CD4-positive, alpha-beta T cell (primary cell): ENCODE data around the gene LMOD1. TPM values are rescaled to one million over a fixed set of nuclear protein-coding genes. Genes with fewer than 3 reads are reported as not detected.

Experiments used
- ATAC-seq: fragments of 200-7000 bp; cut with Tn5 transposase; one replicate; pipeline ENCODE4 v1.10.0; 2022; ENCODE audit warnings: mild to moderate bottlenecking; ENCODE audit not compliant: poor library complexity
- CTCF ChIA-PET: fragments of 350-600 bp; sonication (Branson Sonifier 250); formaldehyde crosslinking; loops from one replicate; lab custom pipeline; 2021; ENCODE audit warnings: antibody characterized with exemption, inconsistent platforms; lab: Charles Lee
- POLR2A ChIA-PET: fragments of 350-600 bp; sonication (Branson Sonifier 250); formaldehyde crosslinking; loops from one replicate; lab custom pipeline; 2021; ENCODE audit warnings: antibody characterized with exemption, inconsistent platforms; lab: Charles Lee
- DNase-seq, 14 experiments: peaks; one replicate each; pipeline ENCODE4 v3.0.0-alpha.2; 2013 to 2020; ENCODE audit warnings: mixed read lengths in 2 of 14
- H3K27ac ChIP-seq, 2 donors: one replicate each; pipeline versions ENCODE4 v1.5.1 to v1.7.0; 2013; ENCODE audit warnings: low read length in 2 of 2, low read depth in 1 of 2, mild to moderate bottlenecking in 1 of 2
- H3K27me3 ChIP-seq, 2 experiments: 1 replicate in 1 of 2; 2 replicates in 1 of 2; pipeline versions ENCODE4 v1.6.1 to v1.7.0; 2013; ENCODE audit warnings: low read length in 2 of 2, control low read depth in 1 of 2, mild to moderate bottlenecking in 1 of 2, moderate library complexity in 1 of 2; ENCODE audit not compliant: insufficient read depth in 2 of 2, control insufficient read depth in 1 of 2
- H3K36me3 ChIP-seq: one replicate; pipeline ENCODE4 v1.6.1; 2013; ENCODE audit warnings: low read length, control low read depth; ENCODE audit not compliant: insufficient read depth
- H3K4me1 ChIP-seq: one replicate; pipeline ENCODE4 v1.6.1; 2013; ENCODE audit warnings: low read length, control low read depth; ENCODE audit not compliant: insufficient read depth
- H3K4me3 ChIP-seq: one replicate; pipeline ENCODE4 v1.5.1; 2013; ENCODE audit warnings: mild to moderate bottlenecking, low read length, moderate library complexity
- H3K9me3 ChIP-seq, 2 experiments: 1 replicate in 1 of 2; 2 replicates in 1 of 2; pipeline versions ENCODE4 v1.6.1 to v1.7.0; 2013; ENCODE audit warnings: low read length in 2 of 2, mild to moderate bottlenecking in 2 of 2, control low read depth in 1 of 2, moderate library complexity in 1 of 2; ENCODE audit not compliant: control insufficient read depth in 1 of 2, insufficient read depth in 1 of 2
- H3K27ac Mint-ChIP-seq: one replicate; pipeline ENCODE4 v1.8.0; 2020; ENCODE audit warnings: mixed read lengths
- H3K27me3 Mint-ChIP-seq: one replicate; pipeline ENCODE4 v1.8.0; 2021; ENCODE audit warnings: mixed read lengths
- H3K36me3 Mint-ChIP-seq: one replicate; pipeline ENCODE4 v1.8.0; 2021; ENCODE audit warnings: low read depth, mixed read lengths
- H3K4me1 Mint-ChIP-seq: one replicate; pipeline ENCODE4 v1.8.0; 2021; ENCODE audit warnings: low read depth, mixed read lengths
- H3K4me3 Mint-ChIP-seq: one replicate; pipeline ENCODE4 v1.8.0; 2020; ENCODE audit warnings: mild to moderate bottlenecking, mixed read lengths
- H3K9me3 Mint-ChIP-seq: one replicate; pipeline ENCODE4 v1.8.0; 2020; ENCODE audit warnings: mixed read lengths
- CTCF ChIP-seq: fragments of 200-600 bp; IDR thresholded peaks from one replicate; pipeline ENCODE4 v1.8.0; 2022; ENCODE audit warnings: antibody characterized with exemption, mild to moderate bottlenecking
- intact Hi-C, 2 experiments: fragments of 100-400 bp; cut with DNase I in 1 of 2; cut with micrococcal nuclease in 1 of 2; formaldehyde crosslinking; loops; one replicate each; pipeline versions ENCODE4 v1.15.1 to v1.9.0; 2023 to 2025; cut with DNase I, micrococcal nuclease
- total RNA-seq, 174 experiments: library from RNA in 2 of 174; stranded (reverse) in 2 of 174; gene quantifications; one replicate each; pipeline ENCODE4 v1.2.3 and lab custom pipeline; 2021 to 2026

Gene LMOD1
- total RNA-seq, 2 experiments from 2014 or later, result not detected

GRCh38 chr1:201988601-201989000 lies 42.3 kb upstream of the LMOD1 start:
- H3K4me1 Mint-ChIP-seq, result peaks cover 10% of the 10 kb centered on the region
- no peak overlapping the region for H3K4me3 ChIP-seq
- H3K9me3 Mint-ChIP-seq, result no peaks in the 10 kb centered on the region
- H3K4me3 Mint-ChIP-seq, result no peak overlapping the region
- no peak for ATAC-seq
- H3K36me3 Mint-ChIP-seq, result peaks cover 51% of the 10 kb centered on the region
- peaks cover 46% of the 10 kb centered on the region for H3K36me3 ChIP-seq
- no peak overlapping the region for H3K27ac Mint-ChIP-seq
- H3K27me3 Mint-ChIP-seq, result no peaks in the 10 kb centered on the region
- no peak for TF ChIP-seq CTCF
- ChIA-PET CTCF (interaction anchor here (1.4 kb wide), 1 partner anchor 10 kb away, joined by 5 read pairs; no protein-coding TSS in a partner anchor), POLR2A (no interaction called here)
- DNase-seq, result no peak
- no peaks in the 10 kb centered on the region for H3K27me3 ChIP-seq
- no peak overlapping the region for H3K27ac ChIP-seq
- intact Hi-C loops, result no loop called here
- peaks cover 5% of the 10 kb centered on the region for H3K4me1 ChIP-seq
- H3K9me3 ChIP-seq, result no peaks in the 10 kb centered on the region

GRCh38 chr1:201985355-201985754 lies 39.0 kb upstream of the LMOD1 start:
- ChIA-PET CTCF (interaction anchor here (1.2 kb wide), 1 partner anchor 14 kb away, joined by 3 read pairs; no protein-coding TSS in a partner anchor), POLR2A (no interaction called here)
- Mint-ChIP-seq H3K36me3 (peaks cover 30% of the 10 kb centered on the region), H3K4me1 (peaks cover 26% of the 10 kb centered on the region), H3K27ac (no peak overlapping the region), H3K9me3 (no peaks in the 10 kb centered on the region), H3K27me3 (no peaks in the 10 kb centered on the region), H3K4me3 (peak overlapping the region; percentile 42)
- Histone ChIP-seq H3K36me3 (peaks cover 20% of the 10 kb centered on the region), H3K27ac (no peak overlapping the region), H3K4me1 (peaks cover 17% of the 10 kb centered on the region), H3K4me3 (no peak overlapping the region), H3K9me3 (no peaks in the 10 kb centered on the region), H3K27me3 (no peaks in the 10 kb centered on the region)
- no peak for DNase-seq
- TF ChIP-seq CTCF, result no peak
- intact Hi-C loops, result no loop called here
- no peak for ATAC-seq

- ChIA-PET POLR2A (no interaction called here), CTCF (interaction anchor here (1.2 kb wide), 1 partner anchor 15 kb away, joined by 3 read pairs; no protein-coding TSS in a partner anchor)
- no peaks in the 10 kb centered on the region for H3K9me3 ChIP-seq
- ATAC-seq, result no peak
- no peak overlapping the region for H3K27ac ChIP-seq
- peaks cover 20% of the 10 kb centered on the region for H3K36me3 Mint-ChIP-seq
- H3K36me3 ChIP-seq, result peaks cover 11% of the 10 kb centered on the region
- peak overlapping the region; percentile 97 for H3K4me3 Mint-ChIP-seq
- no peaks in the 10 kb centered on the region for H3K27me3 ChIP-seq
- peaks cover 26% of the 10 kb centered on the region for H3K4me1 Mint-ChIP-seq
- peaks cover 17% of the 10 kb centered on the region for H3K4me1 ChIP-seq
- H3K4me3 ChIP-seq, result no peak overlapping the region
- no peaks in the 10 kb centered on the region for H3K27me3 Mint-ChIP-seq
- H3K9me3 Mint-ChIP-seq, result no peaks in the 10 kb centered on the region
- H3K27ac Mint-ChIP-seq, result peak overlapping the region; percentile 84
- intact Hi-C loops, result no loop called here
- no peak for DNase-seq
- TF ChIP-seq CTCF, result no peak
Measured at GRCh38 chr1:201984446-201984845, 38.1 kb upstream of the LMOD1 start.
